Non-pigmented ciliary epithelial cell (primary cell): ENCODE results near the gene NFATC1.
"Not testable (repeated sequence)": the region's sequence is repeated elsewhere in the genome, so short reads cannot be mapped to it uniquely, and the experiment has no call there.

Experiments
- DNase-seq: peaks from one replicate; pipeline ENCODE4 v3.0.0-alpha.2; 2010; ENCODE audit warnings: low read depth

Gene NFATC1

GRCh38 chr18:79375441-79376154 is 20.1 kb upstream of the NFATC1 start:
- DNase-seq, result no peak

DNA sequence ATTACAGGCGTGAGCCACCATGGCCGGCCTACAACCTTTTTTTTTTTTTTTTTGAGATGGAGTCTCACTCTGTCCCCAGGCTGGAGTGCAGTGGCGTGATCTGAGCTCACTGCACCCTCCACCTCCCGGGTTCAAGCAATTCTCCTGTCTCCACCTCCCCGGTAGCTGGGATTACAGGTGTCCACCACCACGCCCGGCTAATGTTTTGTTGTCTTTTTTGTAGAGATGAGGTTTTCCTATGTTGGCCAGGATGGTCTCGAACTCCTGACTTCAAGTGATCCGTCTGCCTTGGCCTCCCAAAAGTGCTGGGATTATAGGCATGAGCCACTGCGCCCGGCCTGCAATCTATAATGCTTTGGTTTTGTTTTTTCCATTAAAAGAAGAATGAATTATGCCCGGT is 19.1 kb upstream of the NFATC1 start:
- not testable (repeated sequence) for DNase-seq

- DNase-seq, result no peak
These were observed 18.4 kb upstream of the NFATC1 start for GRCh38 chr18:79377187-79377891.

DNA sequence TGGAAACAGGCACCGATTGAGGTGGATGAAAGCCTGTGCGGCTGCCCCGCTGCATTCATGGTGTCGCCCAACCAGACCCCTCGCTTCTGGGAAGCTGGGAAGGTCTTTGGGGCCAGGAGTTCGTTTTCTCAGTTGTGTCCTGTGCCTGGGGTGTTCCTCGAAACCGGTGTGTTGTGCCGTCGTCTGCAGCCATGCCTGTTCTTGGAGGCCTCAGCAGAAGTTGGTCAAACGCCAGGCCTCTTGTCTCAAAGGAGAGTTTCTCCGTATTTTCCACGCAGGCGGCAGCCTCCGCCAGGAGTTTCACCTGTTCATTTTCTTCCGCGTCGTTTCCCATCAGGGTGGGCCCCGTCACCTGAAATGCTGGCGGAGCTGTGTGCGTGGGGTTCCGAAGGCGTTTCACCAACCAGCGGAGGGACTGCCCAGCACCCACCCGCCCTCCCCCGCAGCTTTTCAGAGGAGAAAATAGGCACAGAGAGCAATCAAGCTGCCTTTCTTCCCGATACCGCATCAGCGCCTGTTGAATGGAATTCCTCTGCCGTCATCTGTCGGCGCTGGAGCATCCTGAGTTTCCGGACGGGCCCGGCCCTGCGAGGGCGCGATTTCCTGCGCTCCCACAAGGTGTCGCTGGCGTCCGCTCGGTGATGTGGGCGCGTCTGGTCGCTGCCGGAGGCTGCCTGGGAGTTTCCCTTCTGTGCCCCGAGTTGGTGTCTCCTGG is 17.0 kb upstream of the NFATC1 start:
- no peak for DNase-seq

DNA sequence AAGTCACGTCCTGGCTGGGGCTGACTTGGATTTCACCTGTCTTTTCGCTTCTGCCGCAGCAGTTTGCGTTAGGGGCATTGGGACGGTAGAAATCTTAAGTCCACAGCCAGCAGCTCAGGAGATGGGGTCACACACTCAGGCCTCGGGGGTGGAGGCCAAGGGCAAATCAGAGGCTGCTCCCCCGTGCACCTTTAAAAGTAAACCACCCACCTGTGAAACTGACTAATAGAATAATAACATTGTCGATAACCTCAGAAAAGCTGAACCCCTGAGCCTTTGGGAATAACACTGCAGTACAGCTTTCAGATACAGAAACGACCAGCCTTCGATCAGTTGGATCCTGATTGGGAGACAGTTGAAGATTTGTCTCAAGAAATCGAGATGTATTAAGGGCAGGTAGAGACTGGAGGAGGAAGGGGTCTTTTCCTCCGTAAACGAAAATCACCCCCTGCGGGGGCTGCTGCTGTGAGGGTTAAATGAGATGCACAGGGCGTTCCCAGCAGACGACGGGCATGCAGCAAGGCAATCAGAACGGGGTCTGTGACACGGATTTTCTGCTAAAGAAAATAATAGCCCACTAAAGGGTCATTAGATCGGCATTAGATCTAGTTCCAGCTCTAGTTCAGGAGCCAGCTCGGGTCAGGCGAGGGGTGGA is 16.4 kb upstream of the NFATC1 start:
- DNase-seq, result no peak

DNA sequence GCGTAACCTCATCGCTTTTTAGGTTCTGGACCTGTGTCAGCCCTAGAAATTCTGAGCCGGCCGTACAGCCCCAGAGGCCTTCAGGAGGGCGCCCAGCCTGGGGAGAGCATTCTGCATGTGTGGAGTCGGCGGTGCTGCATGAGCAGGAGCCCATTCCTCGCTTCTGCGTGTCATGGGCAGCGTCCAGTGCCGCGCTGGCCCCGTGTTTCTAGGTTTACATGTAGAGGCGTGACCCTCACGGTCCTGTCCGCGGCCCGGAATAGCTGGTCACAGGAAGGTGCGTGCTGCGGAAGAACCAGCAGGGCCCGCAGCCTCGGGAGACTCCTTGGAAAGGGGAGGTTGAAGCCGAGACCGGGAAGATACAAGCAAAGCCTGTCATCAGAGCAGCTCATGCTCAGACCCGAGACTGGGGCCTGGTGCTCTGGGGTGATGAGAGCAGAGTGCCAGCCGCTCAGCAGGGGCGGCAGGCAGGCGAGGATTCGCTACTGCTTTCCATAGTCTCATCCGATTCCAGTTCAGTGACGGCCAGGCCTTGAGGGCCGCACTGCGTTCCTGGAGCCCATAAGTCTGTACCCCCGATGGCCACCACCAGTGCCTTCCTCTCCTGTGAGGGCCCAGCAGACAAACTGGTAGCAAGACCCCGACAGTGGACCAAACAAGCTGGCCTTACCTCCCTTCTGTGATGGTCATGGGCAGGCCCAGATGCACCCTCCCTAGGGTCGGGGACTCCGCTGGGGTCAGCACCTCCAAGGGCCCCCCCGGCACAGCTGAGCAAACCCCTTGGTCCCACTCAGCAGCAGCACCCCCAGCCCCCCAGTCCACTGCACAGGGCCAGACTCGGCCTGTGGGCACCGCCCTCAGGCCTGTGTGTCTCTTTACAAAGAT is 15.6 kb upstream of the NFATC1 start:
- no peak for DNase-seq

- no peak for DNase-seq
These were observed 14.6 kb upstream of the NFATC1 start for GRCh38 chr18:79380816-79381806.

DNA sequence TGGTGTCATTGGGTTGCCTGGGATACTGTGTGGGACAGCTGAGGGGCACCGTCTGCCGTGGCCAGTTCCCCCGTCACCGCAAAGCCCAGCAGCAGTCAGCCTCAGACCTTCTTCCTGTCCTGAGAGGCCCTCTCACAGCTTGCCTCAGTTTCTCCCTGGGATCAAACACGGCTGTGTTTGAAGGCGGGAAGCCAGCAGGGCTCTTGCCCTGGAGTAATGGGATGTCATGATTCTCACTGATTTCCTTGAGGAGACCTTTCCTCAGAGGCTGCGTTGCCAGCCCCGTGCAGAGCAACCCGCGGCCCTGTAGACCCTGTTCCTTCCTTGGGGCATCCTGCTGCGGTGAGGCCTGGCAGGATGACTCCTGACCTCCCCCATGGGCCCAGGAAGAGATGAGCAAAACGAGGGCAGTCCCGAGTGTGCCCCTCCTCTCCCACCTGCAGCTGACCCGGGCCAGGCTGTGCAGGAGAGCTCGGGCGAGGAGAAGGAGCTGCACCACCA is 13.9 kb upstream of the NFATC1 start:
- DNase-seq, result no peak

- no peak for DNase-seq
These were observed 12.9 kb upstream of the NFATC1 start for GRCh38 chr18:79382681-79383387.

GRCh38 chr18:79383388-79384056 is 12.2 kb upstream of the NFATC1 start:
- no peak for DNase-seq

DNA sequence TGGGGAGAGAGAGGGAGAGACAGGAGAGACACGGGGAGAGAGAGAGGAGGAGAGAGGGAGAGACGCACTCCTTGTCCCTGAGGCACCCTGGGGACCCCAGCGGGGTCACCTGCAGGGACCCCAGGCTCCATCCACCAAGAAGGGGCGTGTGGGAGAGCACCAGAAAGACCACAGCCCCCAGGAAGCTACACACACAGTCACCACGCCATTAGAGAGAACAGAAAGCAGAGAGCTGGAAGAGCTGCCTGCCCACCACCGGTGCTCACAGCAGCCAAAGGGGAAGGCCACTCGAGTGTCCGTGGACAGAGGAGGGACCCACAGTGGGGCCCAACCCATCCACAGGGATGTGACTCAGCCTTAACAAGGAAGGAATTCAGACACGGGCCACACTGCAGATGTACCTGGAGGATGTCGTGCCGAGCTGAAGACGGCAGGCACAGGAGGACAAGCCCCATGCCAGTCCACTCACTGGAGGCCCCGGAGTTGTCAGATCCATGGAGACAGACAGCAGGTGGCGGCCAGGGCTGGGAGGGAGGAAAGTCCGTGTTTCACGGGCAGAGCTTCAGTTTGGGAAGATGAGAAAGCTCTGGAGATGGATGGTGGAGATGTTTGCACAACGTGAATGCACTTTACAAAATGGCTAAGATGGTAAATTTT is 11.5 kb upstream of the NFATC1 start:
- no peak for DNase-seq

DNA sequence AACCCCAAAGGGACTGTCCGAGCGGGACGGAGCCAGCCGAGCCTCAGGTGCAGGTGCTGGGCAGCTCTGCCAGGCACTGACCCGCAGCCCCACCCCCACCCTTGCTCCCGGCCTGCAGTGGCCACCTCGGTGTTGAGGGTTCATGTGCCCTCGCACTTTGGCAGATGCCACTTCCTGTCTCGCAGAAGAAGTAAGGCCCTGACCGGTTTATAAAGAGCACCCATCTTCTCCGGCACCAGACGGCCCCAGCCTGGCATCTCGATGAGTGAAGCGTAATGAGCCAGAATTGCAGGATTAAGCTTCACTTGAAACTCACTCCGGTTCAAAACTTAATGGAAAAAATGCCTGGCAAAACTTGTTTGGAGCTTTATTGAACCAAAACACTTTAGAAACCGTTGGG is 10.9 kb upstream of the NFATC1 start:
- no peak for DNase-seq

DNA sequence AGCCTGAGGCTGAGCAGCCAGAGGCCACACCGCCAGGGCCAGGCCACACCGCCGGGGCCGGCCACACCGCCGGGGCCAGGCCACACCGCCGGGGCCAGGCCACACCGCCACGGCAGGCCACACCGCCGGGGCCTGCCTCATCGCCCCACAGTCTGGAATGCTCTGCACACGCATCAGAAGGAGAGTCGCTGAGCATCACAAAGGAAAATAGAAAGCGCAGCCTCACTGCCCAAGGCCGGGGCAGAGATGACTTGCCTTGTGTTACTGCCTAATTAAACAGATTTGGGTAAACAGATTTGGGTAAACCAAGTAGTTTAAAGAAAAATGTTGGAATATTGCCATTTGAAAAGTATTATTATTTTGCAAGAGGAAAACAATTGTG is 10.4 kb upstream of the NFATC1 start:
- DNase-seq, result no peak

DNA sequence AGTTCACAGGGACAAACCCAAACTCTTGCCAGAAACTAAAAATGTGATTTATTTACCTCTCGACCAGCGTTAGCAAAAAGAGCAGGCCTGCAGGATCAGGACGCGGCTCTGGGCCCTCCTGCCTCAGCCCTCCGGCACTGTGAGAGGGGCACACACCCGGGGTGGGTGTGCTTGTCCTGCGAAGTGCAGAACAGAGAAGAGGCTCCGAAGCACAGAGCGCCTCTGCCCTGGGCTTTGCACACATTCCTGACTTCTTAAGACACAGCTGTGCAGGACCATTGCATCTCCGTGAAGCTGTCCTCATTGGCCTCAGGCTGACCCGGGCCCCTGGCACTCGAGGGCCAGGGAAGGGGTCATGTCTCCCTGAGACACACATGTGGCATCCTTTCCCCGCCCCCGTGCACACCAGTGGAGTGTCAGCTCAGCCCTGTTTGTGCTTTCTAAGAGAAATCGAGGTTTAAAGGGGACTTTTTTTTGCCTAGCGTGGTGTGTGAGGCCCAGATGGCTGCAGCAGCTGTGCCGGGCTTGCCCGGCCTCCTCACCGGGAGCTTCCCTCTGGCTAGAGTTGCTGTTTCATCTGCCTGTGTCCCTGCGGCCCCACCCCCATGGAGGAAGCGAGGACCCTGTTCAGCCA is 9.9 kb upstream of the NFATC1 start:
- no peak for DNase-seq

- no peak for DNase-seq
These were observed 9.2 kb upstream of the NFATC1 start for GRCh38 chr18:79386547-79386946.

GRCh38 chr18:79387214-79387613 is 8.5 kb upstream of the NFATC1 start:
- no peak for DNase-seq

- no peak for DNase-seq
These were observed 8.1 kb upstream of the NFATC1 start for GRCh38 chr18:79387615-79388014.

- no peak for DNase-seq
These were observed 7.7 kb upstream of the NFATC1 start for GRCh38 chr18:79388043-79388442.
